MM.1S (cell line): ENCODE measurements around the gene MFAP2.

Experiments
- DNase-seq: peaks from one replicate; pipeline ENCODE4 v3.0.0-alpha.2; 2015
- H2AFZ ChIP-seq: fragments of 300-600 bp; sonication (generic); 2 replicates; pipeline ENCODE4 v1.6.0; 2016; ENCODE audit warnings: antibody characterized with exemption, low read length
- H3F3A ChIP-seq: fragments of 300-600 bp; sonication (generic); 2 replicates; pipeline ENCODE4 v1.6.1; 2016; ENCODE audit warnings: mild to moderate bottlenecking, antibody characterized with exemption, low read length, moderate library complexity, mixed read lengths; ENCODE audit not compliant: insufficient read depth
- H3K27ac ChIP-seq: fragments of 300-600 bp; sonication (generic); 2 replicates; pipeline ENCODE4 v1.5.1; 2016; ENCODE audit warnings: mild to moderate bottlenecking, low read length
- H3K27me3 ChIP-seq: fragments of 300-600 bp; sonication (generic); replicated peaks from 2 replicates; pipeline ENCODE4 v1.6.0; 2016; ENCODE audit warnings: low read length; ENCODE audit not compliant: insufficient read depth
- H3K36me3 ChIP-seq: fragments of 300-600 bp; sonication (generic); replicated peaks from 2 replicates; pipeline ENCODE4 v1.6.1; 2016; ENCODE audit warnings: mild to moderate bottlenecking, low read length, mixed read lengths; ENCODE audit not compliant: insufficient read depth
- H3K4me1 ChIP-seq: fragments of 300-600 bp; sonication (generic); 2 replicates; pipeline ENCODE4 v1.6.1; 2016; ENCODE audit warnings: low read length, mixed read lengths
- H3K4me2 ChIP-seq: fragments of 300-600 bp; sonication (generic); 2 replicates; pipeline ENCODE4 v1.6.0; 2016; ENCODE audit warnings: low read depth, low read length
- H3K4me3 ChIP-seq: fragments of 300-600 bp; sonication (generic); 2 replicates; pipeline ENCODE4 v1.5.1; 2016; ENCODE audit warnings: low read length, mixed read lengths
- H3K79me2 ChIP-seq: fragments of 300-600 bp; sonication (generic); 2 replicates; pipeline ENCODE4 v1.6.1; 2016; ENCODE audit warnings: mixed run types, low read length, mixed read lengths
- H3K9ac ChIP-seq: fragments of 300-600 bp; sonication (generic); 2 replicates; pipeline ENCODE4 v1.6.1; 2016; ENCODE audit warnings: low read length, mixed read lengths
- H3K9me2 ChIP-seq: fragments of 300-600 bp; sonication (generic); replicated peaks from 2 replicates; pipeline ENCODE4 v1.6.1; 2016; ENCODE audit warnings: mild to moderate bottlenecking, low read length, mixed read lengths; ENCODE audit not compliant: insufficient read depth
- H3K9me3 ChIP-seq: fragments of 300-600 bp; sonication (generic); replicated peaks from 2 replicates; pipeline ENCODE4 v1.6.1; 2016; ENCODE audit warnings: mild to moderate bottlenecking, low read length, mixed read lengths; ENCODE audit not compliant: insufficient read depth
- H4K20me1 ChIP-seq: fragments of 300-600 bp; sonication (generic); 2 replicates; pipeline ENCODE4 v1.6.1; 2016; ENCODE audit warnings: mild to moderate bottlenecking, low read length, moderate library complexity, mixed read lengths; ENCODE audit not compliant: insufficient read depth
- CTCF ChIP-seq: fragments of 300-600 bp; sonication (generic); IDR thresholded peaks from 2 replicates; pipeline ENCODE4 v1.5.1; 2016; ENCODE audit warnings: antibody characterized with exemption, low read length, mixed read lengths
- EZH2 ChIP-seq: fragments of 300-600 bp; sonication (generic); optimal IDR thresholded peaks from 2 replicates; pipeline ENCODE3; 2017; ENCODE audit warnings: low read depth, mild to moderate bottlenecking, antibody characterized with exemption, low read length, mixed read lengths
- EZH2phosphoT487 ChIP-seq: fragments of 300-600 bp; sonication (generic); IDR thresholded peaks from 2 replicates; pipeline ENCODE4 v1.6.1; 2018; ENCODE audit warnings: antibody characterized with exemption, low read length

The MFAP2 gene

GRCh38 chr1:17023573-17023972 is 43.2 kb upstream of the MFAP2 start:
- Histone ChIP-seq H4K20me1 (no peaks in the 10 kb centered on the region), H3K9me2 (no peaks in the 10 kb centered on the region), H3K9ac (no peak overlapping the region)

GRCh38 chr1:17023102-17023501 is 42.7 kb upstream of the MFAP2 start:
- no peak for DNase-seq
- peaks cover 26% of the 10 kb centered on the region for H3F3A ChIP-seq
- no peaks in the 10 kb centered on the region for H3K9me2 ChIP-seq
- peaks cover 30% of the 10 kb centered on the region for H3K4me1 ChIP-seq
- H4K20me1 ChIP-seq, result no peaks in the 10 kb centered on the region
- no peak overlapping the region for H3K9ac ChIP-seq
- peaks cover 18% of the 10 kb centered on the region for H3K36me3 ChIP-seq
- no peaks in the 10 kb centered on the region for H3K27me3 ChIP-seq
- no peak overlapping the region for H2AFZ ChIP-seq
- H3K79me2 ChIP-seq, result no peaks in the 10 kb centered on the region
- H3K27ac ChIP-seq, result no peak overlapping the region
- no peak overlapping the region for H3K4me2 ChIP-seq
- no peak overlapping the region for H3K4me3 ChIP-seq
- no peak for TF ChIP-seq EZH2
- no peaks in the 10 kb centered on the region for H3K9me3 ChIP-seq

More at GRCh38 chr1:17023573-17023972, 43.2 kb upstream of the MFAP2 start:
- Histone ChIP-seq H3K4me1 (peaks cover 25% of the 10 kb centered on the region), H3K27me3 (no peaks in the 10 kb centered on the region), H2AFZ (no peak overlapping the region), H3K9me3 (no peaks in the 10 kb centered on the region), H3F3A (peaks cover 25% of the 10 kb centered on the region), H3K4me3 (no peak overlapping the region), H3K36me3 (peaks cover 18% of the 10 kb centered on the region), H3K27ac (no peak overlapping the region), H3K79me2 (no peaks in the 10 kb centered on the region), H3K4me2 (no peak overlapping the region)
- DNase-seq, result no peak
- no peak for TF ChIP-seq EZH2

GRCh38 chr1:17021896-17022295 is 41.5 kb upstream of the MFAP2 start:
- no peak overlapping the region for H3K4me2 ChIP-seq
- TF ChIP-seq EZH2phosphoT487 (no peak), CTCF (no peak), EZH2 (no peak)
- no peak overlapping the region for H3K4me3 ChIP-seq
- no peaks in the 10 kb centered on the region for H3K9me3 ChIP-seq
- H3F3A ChIP-seq, result peaks cover 26% of the 10 kb centered on the region
- H3K27ac ChIP-seq, result no peak overlapping the region
- no peak for DNase-seq
- no peaks in the 10 kb centered on the region for H3K79me2 ChIP-seq
- peaks cover 18% of the 10 kb centered on the region for H3K36me3 ChIP-seq
- H3K9ac ChIP-seq, result no peak overlapping the region
- no peaks in the 10 kb centered on the region for H4K20me1 ChIP-seq
- no peak overlapping the region for H2AFZ ChIP-seq
- H3K4me1 ChIP-seq, result peaks cover 31% of the 10 kb centered on the region
- no peaks in the 10 kb centered on the region for H3K27me3 ChIP-seq
- H3K9me2 ChIP-seq, result no peaks in the 10 kb centered on the region

- no peaks in the 10 kb centered on the region for H3K27me3 ChIP-seq
- no peak overlapping the region for H2AFZ ChIP-seq
- no peak for DNase-seq
- H3K27ac ChIP-seq, result no peak overlapping the region
- no peaks in the 10 kb centered on the region for H3K9me3 ChIP-seq
- peaks cover 18% of the 10 kb centered on the region for H3K36me3 ChIP-seq
- peaks cover 26% of the 10 kb centered on the region for H3F3A ChIP-seq
- H3K9ac ChIP-seq, result no peak overlapping the region
- no peaks in the 10 kb centered on the region for H3K79me2 ChIP-seq
- H3K9me2 ChIP-seq, result no peaks in the 10 kb centered on the region
- TF ChIP-seq EZH2 (no peak), CTCF (no peak), EZH2phosphoT487 (no peak)
- no peak overlapping the region for H3K4me3 ChIP-seq
- no peaks in the 10 kb centered on the region for H4K20me1 ChIP-seq
- peaks cover 31% of the 10 kb centered on the region for H3K4me1 ChIP-seq
- no peak overlapping the region for H3K4me2 ChIP-seq
Observed at GRCh38 chr1:17020502-17020901, 40.1 kb upstream of the MFAP2 start.
